ENCODE measurements around the gene RBPMS2. TPM values are rescaled to one million over a fixed set of nuclear protein-coding genes. Genes with fewer than 3 reads are reported as not detected.

Gene RBPMS2
- total RNA-seq, 2 donors from 2014 or later: 86.0 to 131 TPM

DNA sequence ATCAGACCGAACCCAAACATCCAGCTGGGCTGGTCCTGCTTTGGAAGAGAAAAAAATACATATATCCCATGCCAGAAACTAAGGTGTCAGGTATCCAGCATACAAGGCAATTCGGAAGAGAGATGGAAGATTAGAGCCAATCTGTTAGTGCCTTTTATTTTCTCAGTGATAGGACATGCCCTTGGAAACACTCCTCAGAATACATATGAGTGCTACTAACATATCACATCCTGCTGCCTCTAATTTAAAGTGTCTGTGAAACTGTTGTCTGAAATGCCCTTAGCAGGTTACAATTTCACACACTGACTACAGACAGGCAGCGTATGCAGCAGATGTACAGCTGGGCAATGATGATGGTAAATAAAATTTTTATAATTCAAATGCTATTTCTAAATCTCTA lies 78.9 kb downstream of the RBPMS2 start:
- no peak for DNase-seq
- Histone ChIP-seq H3K4me1 (ENCODE audit: control insufficient read depth, insufficient read depth, low read length) (peaks cover 3% of the 10 kb centered on the region), H3K9ac (ENCODE audit: extremely low read depth, low read length, poor library complexity, severe bottlenecking) (no peak overlapping the region), H3K27me3 (ENCODE audit: control insufficient read depth, insufficient read depth, low read length, poor library complexity, severe bottlenecking) (no peaks in the 10 kb centered on the region), H3K27ac (ENCODE audit: low read depth, low read length) (no peak overlapping the region), H3K4me3 (ENCODE audit: low read length) (no peak overlapping the region), H3K36me3 (ENCODE audit: control insufficient read depth, insufficient read depth, low read length) (peaks cover 63% of the 10 kb centered on the region), H3K9me3 (ENCODE audit: control insufficient read depth, low read length) (no peaks in the 10 kb centered on the region)
- Mint-ChIP-seq H3K27ac (no peak overlapping the region), H3K4me3 (no peak overlapping the region), H3K9me3 (no peaks in the 10 kb centered on the region), H3K27me3 (ENCODE audit: insufficient read depth) (no peaks in the 10 kb centered on the region), H3K4me1 (peaks cover 59% of the 10 kb centered on the region), H3K36me3 (ENCODE audit: low read depth) (peaks cover 62% of the 10 kb centered on the region)
- TF ChIP-seq CTCF (conservative IDR thresholded peaks at IDR 0.05): no peak
- WGBS, 2 experiments (ENCODE audit: insufficient coverage in 1 of 2, insufficient read length in 1 of 2): 93 to 98% methylated on average over 2 of the region's 3 CpGs

DNA sequence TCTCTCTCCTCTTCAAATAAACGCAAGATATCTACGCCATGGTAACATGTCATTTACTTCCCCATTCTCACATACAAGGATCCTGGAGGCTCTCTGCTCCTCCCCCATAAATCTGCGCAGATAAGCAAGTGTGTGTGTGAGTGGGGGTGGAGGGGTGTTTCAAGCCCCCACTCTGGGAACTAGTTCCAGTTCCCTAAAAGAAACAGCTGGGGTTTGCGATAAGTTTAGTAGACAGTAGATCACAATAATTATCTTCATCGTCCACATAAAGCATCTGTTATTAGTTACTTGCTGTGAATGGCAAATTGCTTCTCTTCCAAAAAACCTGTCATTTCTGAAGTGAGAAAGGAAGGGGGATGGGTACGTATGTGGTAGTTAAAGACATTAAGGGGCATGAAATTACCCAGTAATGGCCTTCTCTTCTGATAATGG lies 79.8 kb downstream of the RBPMS2 start:
- no peak overlapping the region for H3K4me3 Mint-ChIP-seq
- no peak overlapping the region for H3K27ac ChIP-seq (ENCODE audit: low read depth, low read length)
- H3K27me3 Mint-ChIP-seq (ENCODE audit: insufficient read depth): no peaks in the 10 kb centered on the region
- H3K4me3 ChIP-seq (ENCODE audit: low read length): no peak overlapping the region
- H3K36me3 Mint-ChIP-seq (ENCODE audit: low read depth): peaks cover 69% of the 10 kb centered on the region
- no peak for DNase-seq
- H3K36me3 ChIP-seq (ENCODE audit: control insufficient read depth, insufficient read depth, low read length): peaks cover 70% of the 10 kb centered on the region
- H3K4me1 ChIP-seq (ENCODE audit: control insufficient read depth, insufficient read depth, low read length): peaks cover 3% of the 10 kb centered on the region
- 100% methylated on average over 2 to 4 of the region's 6 CpGs for WGBS, 2 experiments (ENCODE audit: insufficient coverage in 1 of 2, insufficient read length in 1 of 2)
- no peak overlapping the region for H3K27ac Mint-ChIP-seq
- H3K9ac ChIP-seq (ENCODE audit: extremely low read depth, low read length, poor library complexity, severe bottlenecking): no peak overlapping the region
- no peak for TF ChIP-seq CTCF (conservative IDR thresholded peaks at IDR 0.05)
- H3K9me3 ChIP-seq (ENCODE audit: control insufficient read depth, low read length): no peaks in the 10 kb centered on the region
- H3K27me3 ChIP-seq (ENCODE audit: control insufficient read depth, insufficient read depth, low read length, poor library complexity, severe bottlenecking): no peaks in the 10 kb centered on the region
- peaks cover 56% of the 10 kb centered on the region for H3K4me1 Mint-ChIP-seq
- H3K9me3 Mint-ChIP-seq: no peaks in the 10 kb centered on the region

- Mint-ChIP-seq H3K27ac (peak overlapping the region; percentile 35), H3K4me1 (peaks cover 56% of the 10 kb centered on the region), H3K27me3 (ENCODE audit: insufficient read depth) (no peaks in the 10 kb centered on the region), H3K4me3 (no peak overlapping the region), H3K9me3 (no peaks in the 10 kb centered on the region), H3K36me3 (ENCODE audit: low read depth) (peaks cover 72% of the 10 kb centered on the region)
- H3K27me3 ChIP-seq (ENCODE audit: control insufficient read depth, insufficient read depth, low read length, poor library complexity, severe bottlenecking): no peaks in the 10 kb centered on the region
- H3K9me3 ChIP-seq (ENCODE audit: control insufficient read depth, low read length): no peaks in the 10 kb centered on the region
- no peak overlapping the region for H3K4me3 ChIP-seq (ENCODE audit: low read length)
- WGBS, 2 experiments (ENCODE audit: insufficient coverage in 1 of 2, insufficient read length in 1 of 2): 98% methylated on average over 2 of the region's 2 CpGs; no CpG with 5 or more reads in 1 of the 2 experiments
- H3K27ac ChIP-seq (ENCODE audit: low read depth, low read length): no peak overlapping the region
- H3K4me1 ChIP-seq (ENCODE audit: control insufficient read depth, insufficient read depth, low read length): peaks cover 3% of the 10 kb centered on the region
- peaks cover 75% of the 10 kb centered on the region for H3K36me3 ChIP-seq (ENCODE audit: control insufficient read depth, insufficient read depth, low read length)
- H3K9ac ChIP-seq (ENCODE audit: extremely low read depth, low read length, poor library complexity, severe bottlenecking): no peak overlapping the region
- no peak for TF ChIP-seq CTCF (conservative IDR thresholded peaks at IDR 0.05)
- no peak for DNase-seq
Observed at GRCh38 chr15:64694816-64695215, 80.6 kb downstream of the RBPMS2 start.
